GM20431 (cell line): ENCODE data around the gene PTPRN2.

Experiments used
- in situ Hi-C: fragments of 300-500 bp; cut with MseI, MboI; formaldehyde crosslinking; loops from one replicate; pipeline ENCODE4 v1.15.0; 2020; ENCODE audit warnings: low sequenced_read_pairs; ENCODE audit not compliant: unreplicated experiment

PTPRN2 gene

DNA sequence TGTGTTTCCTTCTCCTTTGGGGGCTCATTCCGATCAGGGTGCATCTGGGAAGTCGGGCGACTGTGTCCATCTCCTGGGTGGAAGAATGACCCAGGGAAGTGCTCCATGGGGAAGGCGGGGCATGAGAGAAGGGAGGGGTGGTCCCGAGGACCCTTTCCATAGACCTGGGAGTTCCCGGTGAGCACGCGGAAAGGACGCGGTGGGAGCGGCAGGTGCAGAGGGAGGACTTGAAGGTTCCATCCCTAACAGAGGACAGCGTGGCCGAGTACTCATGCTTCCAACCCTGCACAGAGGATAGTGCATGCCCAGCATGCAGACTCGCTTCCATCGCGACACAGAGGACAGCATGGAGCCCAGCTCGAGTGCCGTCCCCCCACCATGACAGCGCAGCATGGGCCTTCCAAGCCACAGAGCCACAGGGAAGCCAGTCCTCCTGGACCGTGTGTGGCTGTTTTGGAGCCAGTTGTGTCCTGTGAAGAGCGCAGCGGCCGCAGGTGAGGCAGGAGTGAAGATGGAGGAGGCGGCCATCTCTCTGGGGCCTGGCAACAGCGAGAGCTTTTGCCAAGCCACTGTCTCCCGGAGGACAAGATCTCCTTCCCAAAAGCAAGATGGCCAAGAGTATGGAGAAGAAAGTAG lies 969.4 kb downstream of the PTPRN2 start:
- in situ Hi-C loops = no loop called here

DNA sequence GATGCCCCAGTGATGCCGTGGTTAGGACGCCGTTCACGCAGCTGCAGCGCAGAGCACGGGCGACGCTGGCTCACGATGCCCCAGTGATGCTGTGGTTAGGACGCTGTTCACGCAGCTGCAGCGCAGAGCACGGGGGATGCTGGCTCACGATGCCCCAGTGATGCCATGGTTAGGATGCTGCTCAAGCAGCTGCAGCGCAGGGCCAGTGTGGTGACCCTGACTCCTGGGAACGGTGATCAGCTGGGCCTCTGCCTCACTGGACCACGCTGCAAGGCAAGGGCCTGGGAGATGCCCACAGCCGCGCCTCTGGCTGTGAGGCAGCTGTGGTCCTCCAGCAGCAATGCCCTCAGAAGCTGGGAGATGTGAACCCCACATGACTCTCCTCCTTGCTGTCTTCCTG lies 970.2 kb downstream of the PTPRN2 start:
- in situ Hi-C loops = no loop called here

DNA sequence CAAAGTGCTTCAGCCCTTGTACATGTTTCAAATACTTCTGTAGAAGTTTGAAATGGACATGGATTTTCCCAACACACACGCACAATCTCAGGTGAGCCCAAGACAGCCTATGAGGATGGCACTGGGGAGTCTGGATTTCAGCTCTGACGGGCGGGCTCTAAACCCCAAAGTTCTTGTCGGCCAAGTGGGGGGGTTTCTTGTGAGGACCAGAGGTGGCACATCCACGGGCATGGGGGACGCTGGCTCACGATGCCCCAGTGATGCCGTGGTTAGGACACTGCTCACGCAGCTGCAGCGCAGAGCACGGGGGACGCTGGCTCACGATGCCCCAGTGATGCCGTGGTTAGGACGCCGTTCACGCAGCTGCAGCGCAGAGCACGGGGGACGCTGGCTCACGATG lies 970.7 kb downstream of the PTPRN2 start:
- in situ Hi-C loops = no loop called here

DNA sequence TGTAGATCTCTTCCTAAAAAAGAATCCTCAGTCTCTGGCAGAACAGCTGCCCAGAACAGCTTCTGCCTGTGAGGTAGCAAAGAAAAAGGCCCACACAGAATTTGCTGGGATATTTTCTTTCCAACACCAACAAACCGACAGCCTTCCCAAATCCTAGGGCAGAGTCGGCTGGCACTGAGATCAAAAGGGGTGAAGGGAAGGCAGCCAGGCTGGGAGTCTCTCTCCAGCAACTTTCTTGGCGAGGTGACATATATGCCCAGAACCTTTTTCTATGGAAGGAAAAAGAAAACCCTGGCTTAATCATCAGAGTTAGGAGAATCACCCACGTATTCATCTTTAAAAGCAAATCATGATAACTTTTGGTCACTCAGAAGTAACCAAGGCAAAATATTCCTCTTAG lies 971.2 kb downstream of the PTPRN2 start:
- in situ Hi-C loops = no loop called here

DNA sequence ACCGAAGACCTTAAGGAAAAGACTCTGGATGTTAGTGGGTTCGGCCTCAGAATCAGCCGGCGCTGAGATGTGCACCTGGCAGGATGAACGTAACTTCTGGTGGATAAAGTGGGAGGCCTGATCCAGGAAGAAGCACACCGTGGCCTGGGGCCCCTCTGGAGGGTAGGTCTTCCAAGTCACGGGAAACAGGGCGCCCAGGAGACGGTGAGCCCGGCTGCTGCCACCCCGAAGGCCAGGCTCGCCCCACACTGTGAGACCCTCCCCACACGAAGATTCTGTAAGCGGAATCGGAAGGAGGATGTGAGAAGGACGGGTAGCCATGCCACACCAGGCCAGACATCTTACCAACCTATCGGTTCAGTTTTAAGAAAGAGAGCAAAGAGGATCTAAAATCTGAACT lies 971.8 kb downstream of the PTPRN2 start:
- in situ Hi-C loops = no loop called here

DNA sequence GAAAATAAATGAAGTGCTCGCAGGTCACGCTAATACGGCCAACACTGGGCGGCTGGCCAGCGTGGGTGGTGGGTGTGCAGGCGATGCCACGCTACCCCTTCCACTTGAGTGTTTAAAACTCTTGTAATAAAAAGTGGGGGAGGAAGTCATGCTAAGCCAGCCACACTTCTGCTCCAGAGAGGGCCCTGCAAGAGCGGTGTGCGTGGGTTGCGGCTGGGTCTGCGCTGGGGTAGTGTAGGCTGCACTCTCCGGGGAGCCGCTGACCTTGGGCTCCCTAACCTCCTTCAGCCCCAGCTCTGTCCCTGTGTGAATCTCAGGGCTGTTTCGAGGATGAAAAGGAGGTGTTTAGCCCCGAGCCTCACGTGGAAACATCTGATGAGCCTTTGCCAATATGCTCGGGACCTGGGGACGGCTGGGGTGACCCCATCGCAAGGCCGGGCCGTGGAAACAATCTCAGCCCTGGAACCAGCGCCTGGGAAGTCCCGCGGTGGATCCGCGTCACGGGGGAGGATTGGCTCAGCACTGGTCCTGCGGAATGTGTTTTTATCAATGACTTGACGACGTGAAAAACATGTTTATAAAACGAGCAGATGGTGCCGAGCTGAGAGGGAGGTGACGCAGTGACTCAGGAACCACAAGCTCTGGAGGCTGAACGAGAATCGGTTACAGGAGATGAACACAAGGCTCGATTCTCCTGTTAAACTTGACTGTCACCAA lies 972.4 kb downstream of the PTPRN2 start:
- in situ Hi-C loops = no loop called here

DNA sequence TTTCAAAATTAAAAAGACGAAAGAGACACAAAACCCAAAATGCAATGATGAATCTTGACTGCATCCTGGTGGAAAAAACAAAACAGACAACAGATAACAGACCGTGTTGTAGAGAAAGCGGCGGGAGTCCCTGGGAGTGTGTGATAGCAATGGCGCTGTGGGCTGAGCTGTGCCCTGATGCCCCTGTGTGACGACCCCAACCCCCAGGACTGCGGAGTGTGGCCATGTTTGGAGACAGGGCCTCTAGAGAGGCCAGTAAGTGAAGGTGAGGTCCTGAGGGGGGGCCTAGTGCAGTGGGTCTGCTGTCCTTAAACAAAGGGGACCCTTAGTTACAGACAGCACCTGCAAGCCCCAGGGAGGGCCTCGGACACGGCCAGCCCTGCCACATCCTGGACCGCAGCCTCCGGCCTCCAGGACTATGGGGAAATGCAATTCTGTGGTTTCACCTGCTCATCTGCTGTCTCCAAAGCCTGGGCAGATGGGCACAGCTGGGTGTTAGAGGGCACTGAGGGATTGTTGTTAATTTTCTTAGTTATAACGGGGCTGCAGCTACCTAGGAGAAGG lies 973.1 kb downstream of the PTPRN2 start:
- in situ Hi-C loops = no loop called here

DNA sequence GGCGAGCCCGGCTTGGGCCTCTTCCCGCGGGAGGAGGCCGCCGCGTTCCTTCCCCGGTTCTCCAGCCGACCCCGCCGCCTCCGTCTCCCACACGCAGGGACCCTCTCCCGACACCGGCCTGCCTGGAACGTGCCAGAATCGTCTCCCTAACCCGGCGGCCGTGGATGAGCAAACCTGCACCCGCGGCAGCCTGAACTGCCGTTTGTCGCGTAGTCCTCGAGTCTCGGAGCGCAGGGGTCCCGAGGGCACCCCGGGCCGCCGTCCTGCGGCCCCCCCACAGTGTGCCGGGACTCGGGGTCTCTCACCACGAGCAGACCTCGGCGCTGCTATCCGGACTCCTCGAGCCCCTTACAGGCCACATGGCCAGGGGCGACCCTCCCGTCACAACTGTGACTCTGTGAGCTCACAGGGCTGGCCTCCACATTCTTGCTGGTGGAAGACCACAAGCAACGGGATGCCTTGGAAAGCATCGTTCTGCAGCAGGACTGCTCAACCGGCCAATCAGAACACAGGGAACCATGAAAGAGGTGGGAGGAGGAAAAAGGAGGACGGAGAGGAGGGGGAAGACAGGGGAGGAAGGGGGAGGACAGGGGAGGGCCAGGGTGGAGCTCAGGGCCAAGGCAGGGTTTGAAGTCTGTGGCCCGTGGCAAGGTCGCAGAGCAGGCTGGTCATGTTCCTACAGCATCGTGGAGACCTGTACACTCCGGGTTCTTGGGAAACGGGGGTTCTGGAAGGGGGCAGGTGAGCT lies 973.9 kb downstream of the PTPRN2 start:
- in situ Hi-C loops = no loop called here

DNA sequence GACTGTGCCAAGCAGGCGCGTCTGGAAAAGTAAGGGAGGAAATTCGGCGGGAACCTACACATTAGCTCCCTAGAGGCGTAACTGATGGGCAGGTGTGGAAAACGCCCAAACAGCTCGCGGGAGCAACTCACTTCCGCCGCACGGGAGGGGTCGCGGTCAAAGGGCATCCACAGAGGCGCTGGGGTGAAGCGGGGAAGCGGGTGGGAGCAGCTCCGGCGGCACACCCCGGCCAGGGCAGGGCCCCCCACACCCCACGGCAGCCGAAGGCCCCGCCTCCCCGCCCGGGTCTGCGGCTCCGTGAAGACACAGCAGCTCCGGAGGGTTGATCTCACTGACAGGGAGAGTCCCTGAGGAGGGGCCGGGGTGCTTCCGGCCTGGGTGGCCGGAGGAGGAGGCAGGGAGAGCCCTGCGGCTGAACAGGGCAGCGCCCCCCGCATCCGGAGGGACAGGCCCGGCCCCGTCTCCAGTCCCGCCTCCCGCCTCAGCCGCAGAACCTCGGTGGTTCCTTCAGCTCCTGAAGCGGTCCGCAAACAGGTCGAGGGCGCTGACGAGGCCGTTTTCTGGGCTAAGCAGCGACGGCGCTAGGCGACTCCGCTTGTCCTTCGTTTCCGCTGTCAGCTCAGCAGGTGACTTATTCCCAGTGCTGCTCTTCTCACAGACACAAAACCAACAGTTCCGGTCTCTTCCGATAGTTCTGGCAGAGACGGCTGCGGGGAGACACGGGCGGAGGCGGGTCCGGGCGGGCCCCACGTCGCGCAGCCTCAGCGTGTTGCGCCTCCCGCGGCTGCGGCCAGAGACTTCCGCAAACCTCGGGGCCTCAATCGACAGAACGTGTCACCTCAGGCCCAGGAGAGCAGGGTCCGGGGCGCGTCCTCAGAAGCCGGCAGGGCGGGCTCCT lies 974.7 kb downstream of the PTPRN2 start:
- in situ Hi-C loops = no loop called here

DNA sequence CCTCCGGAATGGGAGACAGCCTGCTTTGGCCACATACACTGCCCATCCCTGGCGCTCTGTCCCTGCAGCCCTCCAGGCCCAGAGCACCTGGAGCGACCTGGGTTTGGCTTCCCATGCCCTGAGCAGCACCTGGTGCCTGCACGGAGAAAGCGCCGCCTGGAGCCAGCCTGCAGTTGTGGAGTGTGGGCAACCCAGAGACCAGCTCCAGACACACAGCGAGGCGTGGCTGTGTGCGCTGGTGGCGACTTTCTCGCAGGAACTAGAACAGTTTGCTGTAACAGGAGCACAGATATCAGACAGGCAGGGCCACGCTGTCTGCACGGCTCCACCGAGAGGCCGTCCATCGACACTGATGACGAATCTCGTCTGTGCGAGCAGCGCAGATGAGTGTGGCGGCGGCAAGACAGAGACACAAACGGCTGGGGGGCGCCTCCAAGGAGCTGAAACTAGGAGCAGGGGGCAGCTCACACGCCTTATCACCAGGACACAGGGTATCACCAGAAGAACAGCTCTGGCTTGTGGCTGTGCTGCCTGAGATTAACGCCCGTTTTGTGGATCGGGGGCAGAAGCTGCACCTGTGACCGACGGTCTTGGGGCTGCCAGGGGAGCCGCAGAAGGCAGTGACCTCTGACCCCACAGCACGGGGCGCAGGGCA lies 975.5 kb downstream of the PTPRN2 start:
- in situ Hi-C loops = no loop called here

DNA sequence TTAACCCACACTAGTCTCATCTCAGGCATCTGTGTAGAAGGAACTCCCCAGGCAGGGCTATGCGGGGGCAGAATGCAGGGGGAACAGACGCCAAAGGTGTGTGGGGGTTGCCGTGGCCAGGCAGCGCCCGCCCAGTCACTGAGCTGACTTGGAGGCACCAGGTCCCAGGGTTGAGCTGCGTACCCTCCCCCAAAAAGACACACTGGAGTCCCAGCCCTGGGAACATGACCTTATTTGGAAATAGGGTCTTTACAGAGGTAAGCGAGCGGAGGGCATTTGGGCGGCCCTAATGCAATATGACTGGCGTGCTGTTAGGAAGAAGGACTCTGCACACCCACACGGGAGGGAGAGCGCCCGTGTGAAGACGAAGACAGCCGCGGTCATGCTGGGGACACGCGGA lies 976.3 kb downstream of the PTPRN2 start:
- in situ Hi-C loops = no loop called here

DNA sequence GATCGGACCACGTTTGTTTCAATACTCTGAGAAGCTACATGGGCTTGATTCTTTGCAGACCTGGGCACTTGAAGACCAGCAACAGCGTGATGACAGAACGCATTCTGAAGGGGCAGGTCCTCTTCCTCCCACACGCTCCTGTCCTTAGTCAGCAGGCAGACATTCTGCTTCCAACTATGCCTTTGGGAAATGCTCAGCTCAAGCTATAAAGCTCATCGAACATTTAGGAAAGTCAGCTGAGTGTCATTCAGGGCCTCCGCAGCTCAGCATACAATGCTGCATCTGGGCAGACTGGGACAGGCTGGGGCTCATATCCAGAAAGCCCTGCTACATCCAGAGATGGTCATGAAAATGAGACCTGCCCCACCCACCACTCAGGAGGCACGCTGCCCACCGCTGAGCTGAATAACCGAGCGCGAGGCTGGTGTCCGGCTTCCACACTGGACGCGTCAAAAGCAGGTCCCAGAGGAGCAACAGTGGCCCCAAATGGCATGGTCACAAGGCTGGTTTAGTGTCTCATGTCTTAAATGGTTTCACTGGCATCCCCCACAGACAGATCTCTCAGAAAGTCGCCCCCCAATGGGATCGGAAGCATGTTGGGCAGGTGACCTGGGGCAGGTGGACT lies 976.8 kb downstream of the PTPRN2 start:
- in situ Hi-C loops = no loop called here

DNA sequence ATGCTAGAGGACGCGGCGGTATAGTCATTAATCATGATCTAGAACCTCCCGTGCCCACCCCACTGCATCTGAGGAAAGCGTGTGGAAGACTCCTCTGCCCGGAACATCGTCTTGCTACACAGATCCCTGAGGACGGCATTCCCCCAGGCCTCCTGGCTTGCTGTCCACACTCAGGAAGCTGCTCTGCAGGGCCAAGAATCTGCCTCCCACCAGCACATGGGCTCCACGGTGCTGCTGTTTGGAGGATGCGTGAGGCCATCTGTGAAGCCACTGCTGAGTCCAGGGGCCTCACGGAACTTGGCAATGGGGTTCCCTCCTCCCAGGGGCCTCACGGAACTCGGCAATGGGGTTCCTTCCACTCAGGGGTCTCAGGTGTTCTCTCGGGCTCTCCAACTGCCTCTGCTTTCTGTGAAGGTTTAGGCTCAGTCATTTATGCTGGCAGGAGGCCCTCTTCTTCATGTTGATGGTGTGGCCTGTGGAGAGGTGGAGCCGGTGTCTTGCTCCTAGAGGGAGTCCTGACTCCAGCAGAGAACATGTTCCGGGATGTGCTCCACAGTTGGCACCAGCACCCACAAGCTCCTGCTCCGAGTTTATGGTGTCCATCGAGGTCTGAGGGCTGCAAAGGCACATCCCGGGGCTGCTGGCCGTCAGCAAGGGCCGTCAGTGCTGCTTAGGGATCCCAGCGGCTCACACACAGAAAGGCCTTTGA lies 977.5 kb downstream of the PTPRN2 start:
- in situ Hi-C loops = no loop called here

DNA sequence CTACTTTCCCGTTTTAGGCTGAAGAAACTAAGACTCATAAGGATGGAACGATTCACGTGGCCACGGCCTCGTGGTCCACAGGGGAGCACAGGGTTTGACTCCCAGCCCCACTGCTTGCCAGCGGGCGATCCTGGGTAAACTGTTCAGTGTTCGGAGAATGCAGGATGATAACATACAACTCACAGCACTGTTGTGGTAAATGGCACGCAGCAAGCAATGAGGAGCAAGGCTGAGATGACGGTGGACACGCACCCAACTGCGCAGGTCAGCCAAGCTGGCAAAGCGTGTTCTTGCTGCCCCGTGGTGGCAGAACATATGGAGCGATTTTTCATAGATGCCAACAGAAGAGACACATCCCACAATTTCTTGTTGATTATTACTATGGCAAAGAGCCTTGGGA lies 978.1 kb downstream of the PTPRN2 start:
- in situ Hi-C loops = no loop called here

DNA sequence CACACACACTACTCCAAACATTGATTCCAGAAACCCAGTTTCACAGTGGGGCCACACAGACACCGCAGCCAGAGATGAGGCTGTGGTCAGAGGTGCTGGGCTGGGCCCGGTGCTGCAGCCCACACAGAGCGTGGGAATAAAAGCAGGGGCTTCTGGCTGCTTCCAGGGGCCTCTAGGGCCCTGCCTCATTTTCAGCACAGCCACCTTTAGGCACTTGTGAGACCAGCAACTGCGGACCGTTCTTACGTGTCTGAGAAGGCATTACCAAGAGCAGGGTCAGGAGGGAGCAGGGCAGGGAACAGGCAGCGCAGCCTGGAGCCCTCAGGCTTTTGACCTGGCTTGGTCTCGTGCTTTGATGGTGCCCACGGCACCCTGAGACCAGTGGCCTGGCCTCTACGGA lies 980.4 kb downstream of the PTPRN2 start:
- in situ Hi-C loops = no loop called here

DNA sequence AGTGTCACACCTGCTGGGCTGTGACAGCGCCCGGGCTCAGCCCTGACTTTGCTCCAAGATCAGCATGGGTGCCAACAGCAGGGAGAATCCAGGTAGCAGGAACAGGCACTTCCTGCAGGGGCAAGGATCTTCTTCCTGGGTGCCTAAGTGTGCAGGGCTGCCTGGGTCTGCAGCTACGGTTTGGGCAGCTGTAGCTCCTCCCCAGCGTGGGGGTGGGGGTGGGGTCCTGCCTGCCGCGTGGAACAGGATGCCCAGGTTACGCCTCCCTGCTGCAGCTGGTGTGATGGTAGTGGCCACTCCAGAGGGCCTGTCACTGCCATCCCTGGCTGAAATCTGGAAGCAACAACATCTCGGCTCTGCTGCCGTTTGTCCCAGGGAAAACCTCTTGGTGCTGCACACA lies 981.5 kb downstream of the PTPRN2 start:
- in situ Hi-C loops = no loop called here

DNA sequence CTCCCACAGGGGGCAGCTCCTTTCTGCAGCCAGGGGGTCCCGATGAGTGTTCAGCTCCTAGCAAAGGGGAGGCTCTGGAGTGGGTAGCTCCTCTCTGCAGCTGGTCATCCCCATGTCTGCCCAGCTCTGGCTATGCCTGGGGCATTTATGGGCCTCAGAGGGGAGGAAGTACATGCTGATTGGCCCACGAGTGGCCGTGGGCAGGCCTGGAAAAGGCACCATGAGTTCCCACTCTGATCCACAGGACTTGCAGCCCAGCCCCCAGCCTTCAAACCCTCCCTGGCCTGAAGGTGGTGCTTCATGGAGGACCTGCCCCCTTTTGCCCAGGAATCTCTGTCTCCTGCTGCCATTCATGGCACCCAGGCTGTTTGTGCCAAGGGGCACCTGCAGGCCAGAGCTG lies 982.0 kb downstream of the PTPRN2 start:
- in situ Hi-C loops = no loop called here

DNA sequence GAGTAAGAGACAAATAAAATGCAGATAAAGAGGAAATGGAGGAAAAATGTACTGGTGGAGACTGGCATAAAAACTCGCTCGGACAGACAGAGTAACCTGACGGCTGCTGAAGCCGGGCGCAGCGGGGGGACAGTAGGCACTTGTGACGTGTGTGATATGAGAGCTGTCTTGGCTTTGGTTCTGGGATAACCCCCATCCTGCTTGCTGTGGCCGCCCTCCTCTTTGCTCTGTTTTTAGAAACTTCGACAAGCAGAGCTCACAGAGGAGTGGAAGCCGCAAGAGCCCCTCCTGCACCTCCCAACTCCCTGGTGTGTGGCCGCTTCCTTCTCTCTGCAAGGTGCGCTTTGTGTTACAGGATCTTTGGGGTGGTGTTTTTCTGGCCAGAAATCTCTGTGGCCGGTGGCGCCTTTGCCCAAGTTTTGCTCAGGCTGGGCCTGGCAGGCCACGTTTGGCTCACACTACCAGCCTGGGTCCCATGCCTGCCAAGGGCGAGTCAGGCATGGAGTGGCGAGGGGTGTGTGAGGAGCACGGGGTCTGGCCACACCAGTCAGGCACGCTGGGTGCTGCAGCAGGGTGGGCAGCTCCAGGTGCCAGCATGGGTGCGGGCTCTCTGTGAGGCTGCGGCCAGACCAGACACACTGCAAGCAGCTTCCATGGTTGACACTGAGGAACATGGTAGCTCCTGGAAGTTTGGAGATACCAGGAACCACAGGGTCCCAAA lies 982.8 kb downstream of the PTPRN2 start:
- in situ Hi-C loops = no loop called here
